Bronchial epithelial cell (primary cell): ENCODE measurements around the gene ARSJ. TPM values are rescaled to one million over a fixed set of nuclear protein-coding genes. Genes with fewer than 3 reads are reported as not detected.
A peak's percentile ranks its signal among the peaks of the same experiment; 100 is the strongest.

Experiments used
- DNase-seq: peaks from one replicate; pipeline ENCODE4 v3.0.0-alpha.2; 2010; ENCODE audit warnings: low read depth
- FAIRE-seq: peaks from 2 replicates; lab custom pipeline; 2011; peaks lifted over from hg19 to GRCh38; lab: Jason Lieb, UNC
- H3K27me3 ChIP-seq: 2 replicates; pipeline ENCODE4 v1.5.1; 2011; ENCODE audit warnings: low read length; ENCODE audit not compliant: control insufficient read depth, insufficient read depth
- H3K36me3 ChIP-seq: 2 replicates; pipeline ENCODE4 v1.5.1; 2011; ENCODE audit warnings: low read length; ENCODE audit not compliant: control insufficient read depth, insufficient read depth
- H3K4me3 ChIP-seq: 2 replicates; pipeline ENCODE4 v1.5.1; 2011; ENCODE audit warnings: mild to moderate bottlenecking, low read depth, low read length, control low read depth
- total RNA-seq: library from RNA; depleted of rRNA; stranded (reverse); fragments of >200 nt; gene quantifications from 2 replicates; pipeline ENCODE4 v1.2.1, GENCODE V29; 2014
- TF ChIP-seq, protein P1 (sequence below): IDR thresholded peaks from 2 replicates; pipeline ENCODE4 v1.5.1; 2011; ENCODE audit warnings: mild to moderate bottlenecking, moderate library complexity, low read length, control low read depth, inconsistent platforms; ENCODE audit not compliant: insufficient read depth, severe bottlenecking

Gene ARSJ
- total RNA-seq, 1 donor from 2014 or later, result 29.0 TPM

DNA sequence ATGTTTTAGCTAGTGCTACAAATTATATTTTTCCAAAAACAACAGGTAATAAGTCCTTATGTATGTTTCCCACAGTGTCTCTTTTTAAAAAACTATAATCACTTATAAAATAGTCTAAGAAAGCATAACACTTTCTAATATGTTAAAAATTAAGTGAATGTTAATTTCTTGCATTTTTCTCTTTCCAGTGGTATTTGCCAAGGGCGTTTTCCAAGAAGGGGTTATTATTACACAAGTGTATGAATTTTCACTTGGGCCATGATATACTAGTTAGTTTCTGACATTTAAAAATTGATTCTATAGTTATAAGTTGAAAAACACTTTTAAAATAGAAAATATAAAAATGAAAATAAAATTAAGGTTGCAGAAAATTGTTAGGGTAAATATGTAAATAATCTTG lies 74.6 kb downstream of the ARSJ start:
- DNase-seq (no peak), FAIRE-seq (no peak)
- Histone ChIP-seq H3K4me3 (no peak overlapping the region), H3K27me3 (no peaks in the 10 kb centered on the region), H3K36me3 (no peaks in the 10 kb centered on the region)
- TF ChIP-seq, protein P1, sequence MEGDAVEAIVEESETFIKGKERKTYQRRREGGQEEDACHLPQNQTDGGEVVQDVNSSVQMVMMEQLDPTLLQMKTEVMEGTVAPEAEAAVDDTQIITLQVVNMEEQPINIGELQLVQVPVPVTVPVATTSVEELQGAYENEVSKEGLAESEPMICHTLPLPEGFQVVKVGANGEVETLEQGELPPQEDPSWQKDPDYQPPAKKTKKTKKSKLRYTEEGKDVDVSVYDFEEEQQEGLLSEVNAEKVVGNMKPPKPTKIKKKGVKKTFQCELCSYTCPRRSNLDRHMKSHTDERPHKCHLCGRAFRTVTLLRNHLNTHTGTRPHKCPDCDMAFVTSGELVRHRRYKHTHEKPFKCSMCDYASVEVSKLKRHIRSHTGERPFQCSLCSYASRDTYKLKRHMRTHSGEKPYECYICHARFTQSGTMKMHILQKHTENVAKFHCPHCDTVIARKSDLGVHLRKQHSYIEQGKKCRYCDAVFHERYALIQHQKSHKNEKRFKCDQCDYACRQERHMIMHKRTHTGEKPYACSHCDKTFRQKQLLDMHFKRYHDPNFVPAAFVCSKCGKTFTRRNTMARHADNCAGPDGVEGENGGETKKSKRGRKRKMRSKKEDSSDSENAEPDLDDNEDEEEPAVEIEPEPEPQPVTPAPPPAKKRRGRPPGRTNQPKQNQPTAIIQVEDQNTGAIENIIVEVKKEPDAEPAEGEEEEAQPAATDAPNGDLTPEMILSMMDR, result no peak

DNA sequence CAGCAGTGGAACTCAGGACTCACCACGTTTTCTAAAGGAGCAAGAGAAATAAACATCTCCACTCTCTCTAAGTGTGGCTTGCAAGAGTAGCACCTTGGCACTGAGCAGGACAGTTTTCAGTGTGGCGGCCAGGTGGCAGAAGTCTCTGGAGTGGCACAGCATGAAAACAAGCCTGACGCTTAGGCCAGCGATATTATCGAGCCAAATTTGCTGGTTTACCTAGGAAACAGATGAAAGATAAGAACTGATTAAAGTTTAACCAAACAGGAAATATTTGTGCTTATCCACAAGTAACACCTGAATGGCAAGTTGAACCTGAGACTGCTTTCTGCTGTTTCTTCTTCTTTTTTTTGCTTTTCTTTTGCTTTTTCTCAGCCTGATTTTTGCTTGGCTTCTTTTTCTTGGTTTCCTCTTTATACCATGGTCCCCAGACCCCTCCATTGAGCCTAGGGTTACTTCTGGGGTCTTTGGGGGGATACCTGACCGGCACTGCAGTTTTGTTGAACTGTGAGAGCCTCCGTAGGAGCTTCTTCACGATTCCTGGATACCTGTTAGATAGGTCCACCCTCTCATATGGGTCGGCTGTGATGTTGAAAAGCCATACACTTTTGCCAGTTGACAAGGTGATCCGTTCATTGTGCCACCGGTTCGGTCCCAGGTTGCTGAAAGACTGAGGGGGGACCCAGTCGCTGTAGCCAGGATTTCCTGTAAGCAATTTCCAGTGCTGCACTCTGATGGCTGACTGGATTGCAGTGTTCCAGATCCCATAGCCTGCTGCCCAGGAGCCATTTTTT lies 77.3 kb downstream of the ARSJ start:
- H3K27me3 ChIP-seq, result no peaks in the 10 kb centered on the region
- no peaks in the 10 kb centered on the region for H3K36me3 ChIP-seq
- DNase-seq (peak; percentile 40), FAIRE-seq (no peak)
- no peak overlapping the region for H3K4me3 ChIP-seq
- TF ChIP-seq, protein P1, result peak; percentile 70

DNA sequence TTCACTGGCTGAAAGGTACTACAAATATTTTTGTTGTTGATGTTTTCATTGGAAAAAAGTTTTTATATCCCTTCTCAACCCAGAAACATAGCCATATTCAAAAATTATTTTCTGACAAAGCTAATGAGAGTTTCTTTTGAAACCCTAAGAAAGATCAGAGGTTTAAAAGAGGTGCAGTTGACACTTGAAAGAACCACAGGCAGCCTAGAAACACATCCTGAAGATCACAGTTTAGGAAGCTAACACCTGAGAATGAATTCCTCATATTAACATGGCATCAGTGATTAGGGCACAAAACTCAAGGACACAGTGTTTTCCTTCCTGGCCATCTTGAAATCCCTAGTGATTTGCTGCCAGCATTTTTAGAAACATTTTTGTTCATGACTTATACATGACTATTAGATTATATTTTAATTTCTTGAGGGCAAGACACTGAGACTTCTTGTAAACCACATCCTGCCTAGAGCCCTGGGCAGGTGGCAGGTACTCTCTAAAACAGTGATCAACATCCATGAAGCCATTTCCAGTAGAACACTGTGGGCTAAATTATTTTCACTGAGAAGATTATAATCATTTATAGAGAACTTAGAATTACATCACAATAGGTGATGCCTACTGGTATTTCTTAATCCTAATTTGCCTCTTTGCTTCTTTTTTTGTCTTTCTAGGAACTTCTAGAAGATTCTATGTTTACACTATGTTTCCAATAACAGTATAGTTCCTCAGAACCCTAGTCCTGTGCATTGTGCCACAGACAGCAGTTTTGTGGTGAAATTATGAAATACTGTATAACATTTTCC lies 80.0 kb downstream of the ARSJ start:
- Histone ChIP-seq H3K27me3 (no peaks in the 10 kb centered on the region), H3K4me3 (no peak overlapping the region), H3K36me3 (no peaks in the 10 kb centered on the region)
- DNase-seq (no peak), FAIRE-seq (no peak)
- TF ChIP-seq, protein P1, result no peak

DNA sequence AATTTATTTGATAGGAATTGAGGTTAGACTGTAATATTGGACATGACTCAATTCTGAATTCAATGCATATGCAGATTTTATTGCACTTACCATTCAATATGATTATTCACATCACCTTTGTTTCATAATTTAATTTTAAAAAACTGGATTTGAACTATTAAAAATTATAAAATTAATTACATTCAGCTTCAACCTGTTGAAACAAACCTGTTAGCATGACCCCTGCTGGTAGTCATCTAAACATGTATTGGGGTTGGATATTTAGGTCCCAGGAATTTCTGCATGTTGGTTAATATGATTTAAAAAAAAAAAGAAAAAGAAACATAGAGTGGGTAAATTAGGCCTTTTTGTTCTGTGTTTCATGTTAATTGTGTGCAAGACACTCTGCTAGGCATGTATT lies 85.9 kb downstream of the ARSJ start:
- DNase-seq (peak; percentile 39), FAIRE-seq (no peak)
- no peaks in the 10 kb centered on the region for H3K36me3 ChIP-seq
- TF ChIP-seq, protein P1, result peak; percentile 22
- H3K4me3 ChIP-seq, result no peak overlapping the region
- no peaks in the 10 kb centered on the region for H3K27me3 ChIP-seq

DNA sequence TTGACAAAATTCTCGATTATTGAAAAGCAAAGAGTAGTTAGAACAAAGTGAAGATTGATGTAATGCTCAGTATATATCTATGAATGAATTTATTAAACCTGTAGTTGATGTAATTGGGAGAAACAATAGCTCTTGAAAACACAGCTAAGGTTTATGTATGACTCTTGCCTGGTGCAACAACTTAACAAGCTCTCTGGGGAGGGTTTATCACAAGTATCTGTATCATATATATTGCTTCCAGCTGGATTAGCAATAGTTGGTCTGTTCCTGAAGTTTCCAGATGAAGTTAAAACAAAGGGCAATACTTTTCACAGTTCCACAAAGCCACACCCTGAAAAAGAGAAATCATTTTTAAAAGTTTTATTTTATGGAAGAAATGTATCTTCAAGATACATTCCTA lies 91.4 kb downstream of the ARSJ start:
- no peak for DNase-seq
- H3K36me3 ChIP-seq, result no peaks in the 10 kb centered on the region
- no peaks in the 10 kb centered on the region for H3K27me3 ChIP-seq
- H3K4me3 ChIP-seq, result no peak overlapping the region
- TF ChIP-seq, protein P1, result no peak
- FAIRE-seq, result no peak
